NK-92 (cell line): Measurements from ENCODE around the gene VTCN1.
"Not testable (repeated sequence)": the region's sequence is repeated elsewhere in the genome, so short reads cannot be mapped to it uniquely, and the experiment has no call there.

Source experiments
- DNase-seq: peaks from one replicate; lab custom pipeline; 2025; ENCODE audit not compliant: unreplicated experiment; lab: John Stamatoyannopoulos, UW

VTCN1 gene

DNA sequence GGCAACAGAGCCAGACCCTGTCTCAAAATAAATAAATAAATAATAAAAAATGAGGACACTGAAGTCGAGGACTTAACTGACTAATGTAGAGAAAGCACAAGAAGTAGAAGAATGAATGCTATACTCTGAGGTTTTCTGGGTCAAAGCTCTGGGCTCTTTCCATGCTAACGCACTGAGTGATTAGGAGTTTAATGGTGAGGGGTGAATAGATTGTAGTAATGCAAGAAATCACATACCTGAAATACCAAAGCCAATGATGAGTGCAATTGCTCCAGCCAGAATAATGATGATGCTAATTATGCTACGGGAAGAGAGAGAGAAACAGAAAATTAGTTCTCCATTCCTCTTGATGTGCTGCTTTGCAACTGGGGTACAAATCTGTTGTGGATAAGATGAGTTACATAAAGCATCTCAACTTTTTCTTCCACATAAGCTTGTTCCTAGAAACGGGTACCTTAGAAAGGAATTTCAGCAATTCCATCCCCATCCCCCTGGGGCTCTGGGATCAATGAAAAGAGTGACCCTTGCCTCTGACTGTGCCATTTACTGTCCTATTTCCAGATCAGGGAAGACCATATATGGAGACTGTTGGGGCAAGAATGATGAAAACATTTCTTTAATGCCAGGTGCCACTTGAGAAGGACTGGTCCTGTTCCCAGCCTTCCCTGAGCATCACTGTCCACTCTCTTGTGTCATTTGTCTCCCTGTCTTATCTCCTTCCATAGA is 40.7 kb downstream of the VTCN1 start:
- no peak for DNase-seq

DNA sequence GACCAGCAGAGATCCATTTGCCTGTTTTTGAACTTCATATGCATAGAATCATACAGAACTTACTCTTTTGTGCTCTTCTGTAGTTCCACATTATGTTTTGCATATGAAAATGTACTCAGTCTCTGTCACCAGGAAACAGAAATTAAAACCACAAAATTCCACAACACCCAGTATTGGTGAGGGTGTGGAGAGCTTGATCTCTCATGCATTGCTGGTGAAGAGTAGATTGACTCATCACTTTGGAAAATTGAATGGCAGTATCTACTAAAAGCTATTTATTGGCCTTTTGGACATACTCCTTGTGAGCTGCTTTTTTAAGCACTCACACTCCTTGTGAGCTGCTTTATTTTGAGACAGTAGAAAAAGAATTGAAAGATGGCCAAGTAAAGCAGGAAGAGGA is 43.3 kb downstream of the VTCN1 start:
- no peak for DNase-seq

DNA sequence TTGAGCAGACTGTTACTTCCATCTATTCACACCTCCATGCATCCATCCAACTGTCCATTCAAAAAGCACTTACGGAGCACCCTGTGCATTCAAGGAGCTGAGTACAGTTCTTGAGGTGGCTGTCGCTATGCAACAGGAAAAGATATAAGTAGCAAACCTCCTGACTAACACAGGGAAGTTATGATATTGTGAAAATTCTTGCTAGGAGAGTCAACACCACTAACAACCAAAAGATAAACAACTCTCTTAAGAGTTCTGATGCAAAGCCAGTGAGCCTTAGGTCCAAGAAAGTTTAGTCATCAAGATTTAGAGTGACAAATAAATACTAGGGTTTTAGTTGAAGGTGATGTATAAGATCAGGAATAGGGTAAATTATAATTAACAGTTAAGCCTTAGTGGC is 44.7 kb downstream of the VTCN1 start:
- DNase-seq = no peak

DNA sequence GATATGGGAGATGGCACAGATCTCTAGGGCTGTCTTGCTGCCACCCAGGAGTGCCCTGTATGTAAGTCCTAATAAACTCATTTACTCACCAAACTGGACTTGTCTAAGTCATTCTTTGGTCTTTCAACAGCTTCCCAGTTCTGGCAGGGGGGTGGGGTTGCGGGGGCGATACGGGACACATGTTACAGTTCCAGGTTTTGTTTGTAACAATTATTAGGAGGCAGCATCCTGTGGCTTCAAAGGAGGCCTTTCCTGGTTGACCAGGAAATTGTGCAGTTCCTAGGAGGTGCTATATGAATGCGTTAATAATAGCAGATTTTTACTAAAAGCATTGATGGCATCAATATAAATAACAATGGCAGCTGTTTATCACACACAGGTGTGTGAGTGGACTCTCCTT is 46.5 kb downstream of the VTCN1 start:
- no peak for DNase-seq

DNA sequence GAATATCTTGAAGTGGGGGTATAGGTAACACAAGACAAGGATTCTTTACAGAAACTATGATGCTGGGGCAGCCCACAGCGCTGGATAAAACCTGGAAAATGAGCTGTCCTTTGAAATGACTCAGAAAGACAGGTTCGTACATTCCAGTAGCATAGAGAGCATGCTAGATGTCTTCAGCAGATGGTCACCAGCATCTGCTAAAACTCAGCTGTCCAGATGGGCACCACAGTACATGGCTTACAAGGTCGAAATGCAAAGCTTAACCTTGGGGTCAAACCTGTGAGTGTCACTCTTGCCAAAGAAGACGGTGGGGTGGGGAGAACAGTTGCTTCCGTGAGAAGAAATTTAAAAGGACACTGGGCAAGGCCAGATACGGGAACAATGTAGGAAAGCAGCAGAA is 47.9 kb downstream of the VTCN1 start:
- no peak for DNase-seq

DNA sequence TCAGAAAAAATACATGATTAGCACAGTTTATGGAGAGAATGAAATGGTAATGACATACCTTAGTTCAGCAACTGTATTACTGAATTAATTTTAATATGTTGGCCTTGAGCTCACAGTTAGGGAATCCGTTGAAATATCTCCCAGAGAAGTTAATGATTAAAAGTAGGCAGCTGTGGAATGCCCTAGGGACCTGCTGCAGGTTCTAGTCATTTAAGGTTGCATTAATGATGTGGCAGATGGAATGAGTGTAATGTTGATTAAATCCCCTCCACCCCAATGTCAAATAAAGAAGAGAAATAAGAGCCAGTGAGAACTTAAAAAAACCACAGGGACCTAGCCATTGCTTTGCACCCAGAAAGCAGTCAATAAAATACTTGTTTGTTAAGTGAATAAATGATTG is 48.8 kb downstream of the VTCN1 start:
- DNase-seq = no peak

DNA sequence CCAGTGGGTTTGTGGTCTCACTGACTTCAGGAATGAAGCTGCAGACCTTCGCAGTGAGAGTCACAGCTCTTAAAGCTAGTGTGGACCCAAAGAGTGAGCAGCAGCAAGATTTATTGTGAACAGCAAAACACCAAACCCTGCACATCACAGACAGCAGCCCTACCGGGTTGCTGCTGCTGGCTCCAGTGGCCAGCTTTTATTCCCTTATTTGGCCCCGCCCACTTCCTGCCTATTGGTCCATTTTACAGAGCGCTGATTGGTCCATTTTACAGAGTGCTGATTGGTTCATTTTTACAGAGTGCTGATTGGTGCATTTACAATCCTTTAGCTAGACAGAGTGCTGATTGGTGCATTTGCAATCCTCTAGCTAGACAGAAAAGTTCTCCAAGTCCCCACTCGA is 59.4 kb downstream of the VTCN1 start:
- not testable (repeated sequence) for DNase-seq

DNA sequence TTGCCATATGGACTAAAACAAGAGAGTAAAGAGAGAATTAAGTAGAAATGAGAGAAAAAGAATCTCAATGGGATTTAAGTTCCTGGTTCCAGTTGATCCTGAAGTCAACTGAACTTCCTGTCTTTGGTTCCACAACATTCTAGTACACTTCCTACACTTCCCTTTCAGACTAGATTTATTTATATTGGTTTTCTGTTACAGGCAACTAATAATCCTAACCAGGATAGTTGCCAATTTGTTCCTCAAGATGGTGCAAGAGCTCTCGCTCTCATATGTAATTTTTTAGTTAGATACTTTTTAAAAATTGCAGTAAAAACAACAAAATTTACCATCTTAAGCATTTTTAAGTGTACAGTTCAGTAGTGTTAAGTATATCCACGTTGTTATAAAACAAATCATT is 60.4 kb downstream of the VTCN1 start:
- DNase-seq = no peak

DNA sequence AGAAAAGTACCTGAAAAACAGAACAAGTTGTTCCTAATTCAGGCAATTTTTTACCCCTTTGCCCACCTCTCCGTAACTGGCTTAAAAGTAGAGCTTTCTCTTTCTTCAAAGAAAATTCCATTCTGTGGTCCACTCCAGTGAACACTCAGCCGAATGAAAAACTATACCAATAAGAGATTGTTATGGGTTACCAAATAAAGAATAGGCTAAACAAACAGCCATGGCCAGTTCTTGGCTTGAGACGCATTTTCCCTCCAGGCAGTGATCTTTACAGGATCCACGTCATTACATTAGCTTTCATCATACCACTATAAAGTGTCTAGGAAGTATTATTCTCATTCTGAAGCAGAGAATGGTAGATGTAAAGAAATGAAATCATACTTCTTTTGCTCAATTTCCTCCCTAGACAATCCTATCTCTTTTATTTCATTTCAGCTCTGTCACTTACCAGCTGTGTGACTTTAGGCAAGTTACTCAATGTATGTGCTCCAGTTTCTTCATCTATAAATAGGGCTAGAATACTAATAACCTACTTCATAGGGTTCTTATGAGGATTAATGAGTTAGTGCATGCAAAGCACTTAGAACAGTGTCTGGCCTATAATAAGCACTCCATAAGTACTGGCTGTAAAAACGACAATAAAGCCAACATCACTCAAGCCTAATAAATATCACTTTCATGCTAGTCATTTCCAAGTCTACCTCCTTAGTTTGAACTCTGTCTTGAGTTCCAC is 62.7 kb downstream of the VTCN1 start:
- no peak for DNase-seq

DNA sequence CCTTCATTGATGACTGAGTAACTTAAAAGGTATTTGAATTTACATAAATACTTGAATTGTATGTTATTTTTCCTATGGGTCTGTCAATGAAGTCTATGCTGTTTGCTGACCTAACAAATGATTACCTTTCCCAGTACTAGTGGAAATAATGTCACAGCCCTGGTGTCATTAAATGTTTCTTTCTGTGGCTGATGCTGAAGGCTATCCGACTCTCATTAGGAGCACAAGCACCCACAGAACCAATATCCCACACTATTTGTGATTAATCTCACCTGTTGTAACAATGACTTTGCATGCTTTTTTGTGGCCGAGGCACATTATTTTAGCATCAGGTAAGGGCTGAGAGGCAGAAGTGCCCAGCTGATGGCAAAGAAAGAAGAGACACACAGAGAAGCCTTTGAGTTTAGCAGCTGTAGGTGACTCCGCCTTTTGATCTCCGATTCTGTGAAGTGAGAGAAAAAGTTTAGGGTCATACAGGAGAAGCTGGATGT is 63.3 kb downstream of the VTCN1 start:
- no peak for DNase-seq

DNA sequence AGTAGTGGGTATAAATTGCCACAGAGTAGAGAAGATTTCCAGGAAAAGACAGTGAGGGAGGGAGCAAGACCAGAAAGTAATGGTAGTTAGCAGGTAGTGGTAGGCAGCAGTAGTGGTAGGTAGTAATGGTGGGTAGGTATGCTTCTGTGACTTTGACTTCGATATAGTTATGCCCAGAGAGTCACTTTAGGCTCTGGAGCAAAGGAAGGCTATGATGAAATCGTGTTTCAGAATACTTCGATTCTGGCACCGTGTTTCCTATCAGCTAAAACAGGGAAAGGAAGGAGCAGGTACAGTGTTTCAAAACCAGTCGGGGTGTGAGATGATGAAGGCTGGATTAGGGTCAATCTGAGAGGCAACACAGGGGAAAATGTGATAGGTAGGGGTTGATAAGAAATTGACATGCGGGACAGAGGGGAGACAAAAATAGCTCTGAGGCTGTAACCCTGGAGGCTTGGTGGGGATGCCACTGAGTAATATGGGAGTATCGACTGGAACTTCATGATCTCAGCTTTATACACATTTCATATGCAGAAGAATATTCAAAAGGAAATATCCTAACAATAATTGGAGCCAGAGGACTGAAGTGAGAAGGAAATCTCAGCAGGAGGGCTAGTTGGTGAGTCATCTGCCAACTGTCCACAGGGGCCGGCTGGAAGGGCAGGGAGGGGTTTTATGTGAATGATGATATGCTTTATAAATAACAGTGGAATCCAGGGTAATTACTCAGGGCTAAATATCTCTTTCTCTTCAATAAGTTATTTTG is 64.0 kb downstream of the VTCN1 start:
- no peak for DNase-seq

DNA sequence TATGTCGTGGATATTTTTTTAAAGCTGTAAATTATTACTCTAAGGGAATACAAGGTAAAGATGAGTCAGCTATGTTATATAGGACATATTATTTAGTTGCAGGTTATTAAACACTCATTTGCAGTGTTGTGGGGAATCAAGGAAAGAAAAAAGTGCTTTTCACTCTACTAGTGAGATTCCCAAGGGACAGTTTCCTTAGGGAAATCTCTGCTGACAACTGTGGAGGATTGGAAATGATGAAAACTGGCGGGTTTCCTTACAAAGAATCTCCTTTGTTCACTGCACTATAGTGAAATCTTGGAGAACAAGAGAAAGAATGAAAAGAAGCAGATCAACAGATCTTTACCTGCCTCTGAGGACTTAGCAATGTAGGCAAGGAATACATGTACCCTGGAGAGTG is 64.7 kb downstream of the VTCN1 start:
- DNase-seq = no peak

DNA sequence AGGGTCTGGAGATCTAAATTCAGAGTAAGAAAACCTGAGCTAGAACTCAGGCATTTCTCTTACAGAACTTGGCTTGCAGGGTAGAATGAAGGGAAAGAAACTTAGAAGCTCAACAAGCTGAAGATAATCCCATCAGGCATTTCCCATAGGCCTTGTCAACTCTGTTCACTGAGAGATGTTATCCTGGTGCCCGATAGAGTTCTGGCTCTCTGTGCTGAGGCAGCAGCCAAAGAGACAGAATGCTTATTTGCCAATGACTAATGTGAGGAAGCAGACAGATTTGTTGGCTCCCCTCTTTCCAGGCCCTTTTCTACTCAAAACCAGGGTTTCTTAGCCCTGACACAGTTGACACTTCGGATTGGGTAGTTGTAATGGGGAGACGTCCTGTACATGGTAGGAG is 66.9 kb downstream of the VTCN1 start:
- no peak for DNase-seq

DNA sequence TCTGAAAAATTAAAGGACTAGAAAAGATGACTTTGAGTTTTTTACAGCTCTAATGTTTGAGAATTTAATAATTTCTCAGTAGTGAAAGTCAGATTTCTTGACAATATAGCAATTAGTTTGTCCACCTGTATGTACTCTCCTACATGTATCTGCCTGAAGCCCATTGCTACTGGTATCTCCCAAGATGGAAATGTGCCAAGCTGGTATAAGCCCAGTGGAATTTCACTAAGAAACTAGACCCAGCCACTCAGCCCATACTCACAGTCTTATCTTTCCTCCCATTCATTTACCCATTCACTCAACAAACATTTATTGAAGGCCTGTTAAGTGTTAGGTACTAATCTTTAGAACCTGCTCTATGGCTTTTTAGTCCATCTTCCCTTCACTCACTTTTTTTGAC is 67.6 kb downstream of the VTCN1 start:
- no peak for DNase-seq

DNA sequence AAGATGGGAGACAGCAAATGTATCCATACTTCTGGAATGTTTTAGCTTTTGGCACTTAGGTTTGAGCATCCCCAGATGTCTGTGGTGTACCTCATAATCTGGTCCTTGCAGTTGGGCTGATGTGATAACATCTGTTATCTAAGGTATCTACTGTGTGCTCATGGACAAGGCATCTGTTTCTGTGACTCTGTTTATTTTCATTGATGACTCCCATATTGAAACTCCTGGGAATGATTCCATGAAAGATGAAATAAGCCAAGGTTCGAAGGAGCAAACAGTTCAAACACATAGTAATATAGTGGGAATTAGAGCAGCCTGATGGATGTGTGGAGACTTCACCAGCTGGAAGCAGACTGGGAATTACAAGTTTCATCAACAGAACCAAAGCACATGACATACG is 68.5 kb downstream of the VTCN1 start:
- DNase-seq = no peak

DNA sequence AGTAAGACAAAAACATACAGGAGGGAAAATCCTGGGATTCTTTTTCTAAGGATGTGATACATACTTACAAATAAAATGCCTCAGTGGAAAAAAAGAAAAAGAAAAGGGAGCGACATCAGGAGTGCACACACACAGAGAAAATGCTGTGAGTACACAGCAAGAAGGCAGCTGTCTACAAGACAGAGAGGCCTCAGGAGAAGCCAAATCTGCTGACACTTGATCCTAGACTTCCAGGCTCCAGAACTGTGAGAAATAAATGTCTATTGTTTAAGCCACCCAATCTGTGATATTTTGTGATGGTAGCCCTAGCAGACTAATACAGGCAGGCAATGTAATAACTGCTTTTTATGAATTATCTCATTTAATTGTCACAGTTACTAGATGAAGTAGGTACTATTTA is 72.2 kb downstream of the VTCN1 start:
- no peak for DNase-seq

DNA sequence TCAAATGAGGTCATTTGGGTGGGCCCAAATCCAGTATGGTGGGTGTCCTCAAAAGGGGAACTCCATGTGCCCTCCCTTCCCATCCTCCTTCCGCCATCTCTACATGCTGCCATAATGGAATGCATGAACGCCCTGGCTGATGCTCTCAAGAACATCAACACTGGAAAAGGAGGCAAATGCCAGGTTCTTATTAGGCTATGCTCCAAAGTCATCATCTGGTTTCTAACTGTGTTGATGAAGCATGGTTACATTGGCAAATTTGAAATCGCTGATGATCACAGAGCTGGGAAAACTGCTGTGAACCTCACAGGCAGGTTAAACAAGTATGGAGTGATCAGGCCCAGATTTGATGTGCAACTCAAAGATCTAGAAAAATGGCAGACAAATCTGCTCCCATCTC is 72.6 kb downstream of the VTCN1 start:
- DNase-seq = no peak

DNA sequence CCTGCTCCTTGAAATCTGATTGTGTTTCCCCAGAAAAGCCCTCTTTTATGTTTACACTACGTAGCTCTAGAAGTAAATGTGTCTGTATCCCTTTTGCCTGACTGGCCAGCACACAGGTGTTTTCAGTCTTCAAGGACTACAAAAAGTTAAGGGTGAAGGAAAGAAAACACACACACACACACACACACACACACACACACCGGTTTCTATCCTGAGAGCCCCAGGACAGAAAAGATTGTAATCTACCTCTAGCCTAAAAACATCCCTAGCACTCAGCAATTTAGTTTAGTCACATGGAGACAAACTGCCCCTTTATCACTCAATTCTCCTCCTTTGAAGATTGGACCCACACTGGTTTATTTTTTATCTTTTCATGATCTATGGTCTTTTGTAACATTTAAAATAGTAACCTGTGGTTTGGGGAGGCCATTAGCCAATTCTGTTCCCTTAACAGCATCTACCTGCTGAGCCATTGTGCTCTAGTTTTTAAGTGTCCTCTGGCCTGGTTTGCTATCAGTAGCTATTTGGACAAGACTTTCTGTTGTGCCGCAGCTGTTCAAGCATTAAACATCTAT is 73.4 kb downstream of the VTCN1 start:
- DNase-seq = no peak

DNA sequence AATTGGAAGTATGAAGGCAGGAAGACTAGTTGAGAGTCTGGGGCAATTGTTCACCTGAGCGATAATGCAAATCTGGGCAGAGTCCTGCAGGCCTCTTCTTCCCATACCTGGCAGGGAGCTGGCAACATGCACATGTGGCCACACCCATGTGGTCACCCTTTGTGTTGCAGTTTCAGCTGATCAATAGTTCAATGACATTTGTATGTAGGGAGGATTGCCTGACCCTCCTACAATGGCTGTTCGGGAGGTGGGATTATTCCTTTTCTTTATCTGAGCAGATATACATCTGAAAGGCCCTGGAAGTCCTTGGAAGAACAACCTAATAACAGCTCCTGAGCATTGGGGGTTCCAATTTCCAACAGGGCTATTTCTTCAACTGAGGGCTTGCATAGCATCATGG is 74.0 kb downstream of the VTCN1 start:
- no peak for DNase-seq

DNA sequence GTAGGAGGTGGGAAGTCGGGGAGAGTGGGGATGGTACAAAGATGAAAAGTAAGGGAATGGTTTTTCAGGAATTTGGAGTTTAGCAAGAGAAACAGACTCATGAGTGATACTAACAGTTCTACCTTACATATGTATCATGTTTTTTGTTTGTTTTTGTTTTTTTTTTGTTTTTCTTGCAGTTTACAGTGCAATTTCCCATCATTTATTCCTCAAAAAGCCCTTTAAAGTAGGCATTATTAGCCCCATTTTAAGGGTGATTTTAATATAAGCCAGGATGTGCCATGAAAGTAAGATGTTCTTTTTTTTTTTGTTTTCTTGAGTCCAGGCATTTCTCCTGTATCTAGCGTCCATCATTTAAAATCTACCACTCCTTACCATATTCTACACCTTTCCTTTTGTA is 75.4 kb downstream of the VTCN1 start:
- no peak for DNase-seq

DNA sequence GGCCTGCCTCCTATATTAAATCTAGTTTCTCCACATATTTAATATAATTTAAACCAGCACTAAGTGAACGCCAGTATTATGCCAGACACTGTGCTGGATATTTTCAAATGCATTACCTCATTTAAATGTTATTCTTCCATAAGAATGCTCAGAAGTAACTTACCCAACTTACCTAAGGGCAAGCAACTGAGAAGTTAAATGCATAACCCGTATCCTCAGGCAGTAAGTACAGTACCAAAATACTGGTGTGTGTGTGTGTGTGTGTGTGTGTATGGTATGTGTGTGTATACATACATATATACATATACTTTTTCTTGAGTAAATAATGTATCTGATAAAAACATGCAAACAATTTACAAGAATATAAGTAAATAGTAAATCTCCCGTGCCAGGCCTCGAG is 80.2 kb downstream of the VTCN1 start:
- no peak for DNase-seq
